GM18861 (cell line): ENCODE results near the gene ERICH4.
A peak's percentile ranks its signal among the peaks of the same experiment; 100 is the strongest.
"Not testable (repeated sequence)": the region's sequence is repeated elsewhere in the genome, so short reads cannot be mapped to it uniquely, and the experiment has no call there.

Source experiments
- ATAC-seq: cut with Tn5 transposase; IDR thresholded peaks from one replicate; pipeline ENCODE4 v1.9.1; 2021; ENCODE audit not compliant: unreplicated experiment

Gene ERICH4

GRCh38 chr19:41434450-41434849, 8.5 kb upstream of the ERICH4 start:
- no peak for ATAC-seq

- ATAC-seq = not testable (repeated sequence)
Measured at GRCh38 chr19:41435376-41435775, 7.6 kb upstream of the ERICH4 start.

GRCh38 chr19:41435936-41436673, 6.9 kb upstream of the ERICH4 start:
- ATAC-seq = no peak

GRCh38 chr19:41436674-41436951, 6.3 kb upstream of the ERICH4 start:
- ATAC-seq = no peak

GRCh38 chr19:41437944-41438574, 4.9 kb upstream of the ERICH4 start:
- no peak for ATAC-seq

GRCh38 chr19:41439441-41440222, 3.3 kb upstream of the ERICH4 start, which contains the start of gene DMAC2:
DMAC2 (minus strand) TSS chr19:41439912; CDS start chr19:41439899, 13 bp downstream.
- peak; percentile 77 for ATAC-seq

GRCh38 chr19:41441321-41441945, 1.5 kb upstream of the ERICH4 start:
- no peak for ATAC-seq

- ATAC-seq = no peak
Measured at GRCh38 chr19:41443813-41444455, 978 bp downstream of the ERICH4 start.

- ATAC-seq = no peak
Measured at GRCh38 chr19:41445575-41445974, 2.6 kb downstream of the ERICH4 start.

- ATAC-seq = no peak
Measured at GRCh38 chr19:41447732-41448332, 4.9 kb downstream of the ERICH4 start.

- ATAC-seq = no peak
Measured at GRCh38 chr19:41449079-41449864, 6.3 kb downstream of the ERICH4 start.

- no peak for ATAC-seq
Measured at GRCh38 chr19:41449865-41450178, 6.9 kb downstream of the ERICH4 start.

- no peak for ATAC-seq
Measured at GRCh38 chr19:41452584-41453275, 9.8 kb downstream of the ERICH4 start.

GRCh38 chr19:41455936-41456335, 13.0 kb downstream of the ERICH4 start:
- ATAC-seq = no peak

- ATAC-seq = no peak
Measured at GRCh38 chr19:41456342-41456918, 13.5 kb downstream of the ERICH4 start.

GRCh38 chr19:41457241-41457640, 14.3 kb downstream of the ERICH4 start:
- ATAC-seq = peak; percentile 85

- ATAC-seq = no peak
Measured at GRCh38 chr19:41462497-41462896, 19.5 kb downstream of the ERICH4 start.

- not testable (repeated sequence) for ATAC-seq
Measured at GRCh38 chr19:41463257-41464256, 20.6 kb downstream of the ERICH4 start.
